ENCODE data around the gene ZNF283. TPM values are rescaled to one million over a fixed set of nuclear protein-coding genes. Genes with fewer than 3 reads are reported as not detected.

Gene ZNF283
- total and polyA plus RNA-seq, 9 of the 15 experiments (the other 6 are each of a cell fraction or from before 2014, with no cell fraction given): 6.0 to 19.5 (median 9.8) TPM

DNA sequence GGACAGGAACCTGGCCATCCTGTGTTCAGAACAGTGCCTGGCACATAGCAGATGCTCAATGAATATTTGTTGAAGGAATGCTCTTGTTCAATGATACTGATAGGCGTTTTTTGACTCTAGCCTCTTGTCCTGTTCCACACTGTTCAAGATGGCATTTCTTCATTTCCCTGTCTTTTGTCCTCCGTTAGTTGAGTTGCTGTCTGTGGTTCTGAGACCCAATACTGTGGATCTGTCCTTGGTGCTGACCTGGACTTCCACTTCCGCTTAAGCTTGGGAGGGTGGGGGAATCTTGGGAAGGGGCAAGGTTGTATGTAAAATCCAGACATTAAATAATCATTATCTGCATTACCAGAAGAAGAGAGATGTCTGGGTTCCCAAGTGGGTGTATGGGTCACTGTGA lies 38.1 kb upstream of the ZNF283 start (continued):
- TF ChIP-seq, protein P1, sequence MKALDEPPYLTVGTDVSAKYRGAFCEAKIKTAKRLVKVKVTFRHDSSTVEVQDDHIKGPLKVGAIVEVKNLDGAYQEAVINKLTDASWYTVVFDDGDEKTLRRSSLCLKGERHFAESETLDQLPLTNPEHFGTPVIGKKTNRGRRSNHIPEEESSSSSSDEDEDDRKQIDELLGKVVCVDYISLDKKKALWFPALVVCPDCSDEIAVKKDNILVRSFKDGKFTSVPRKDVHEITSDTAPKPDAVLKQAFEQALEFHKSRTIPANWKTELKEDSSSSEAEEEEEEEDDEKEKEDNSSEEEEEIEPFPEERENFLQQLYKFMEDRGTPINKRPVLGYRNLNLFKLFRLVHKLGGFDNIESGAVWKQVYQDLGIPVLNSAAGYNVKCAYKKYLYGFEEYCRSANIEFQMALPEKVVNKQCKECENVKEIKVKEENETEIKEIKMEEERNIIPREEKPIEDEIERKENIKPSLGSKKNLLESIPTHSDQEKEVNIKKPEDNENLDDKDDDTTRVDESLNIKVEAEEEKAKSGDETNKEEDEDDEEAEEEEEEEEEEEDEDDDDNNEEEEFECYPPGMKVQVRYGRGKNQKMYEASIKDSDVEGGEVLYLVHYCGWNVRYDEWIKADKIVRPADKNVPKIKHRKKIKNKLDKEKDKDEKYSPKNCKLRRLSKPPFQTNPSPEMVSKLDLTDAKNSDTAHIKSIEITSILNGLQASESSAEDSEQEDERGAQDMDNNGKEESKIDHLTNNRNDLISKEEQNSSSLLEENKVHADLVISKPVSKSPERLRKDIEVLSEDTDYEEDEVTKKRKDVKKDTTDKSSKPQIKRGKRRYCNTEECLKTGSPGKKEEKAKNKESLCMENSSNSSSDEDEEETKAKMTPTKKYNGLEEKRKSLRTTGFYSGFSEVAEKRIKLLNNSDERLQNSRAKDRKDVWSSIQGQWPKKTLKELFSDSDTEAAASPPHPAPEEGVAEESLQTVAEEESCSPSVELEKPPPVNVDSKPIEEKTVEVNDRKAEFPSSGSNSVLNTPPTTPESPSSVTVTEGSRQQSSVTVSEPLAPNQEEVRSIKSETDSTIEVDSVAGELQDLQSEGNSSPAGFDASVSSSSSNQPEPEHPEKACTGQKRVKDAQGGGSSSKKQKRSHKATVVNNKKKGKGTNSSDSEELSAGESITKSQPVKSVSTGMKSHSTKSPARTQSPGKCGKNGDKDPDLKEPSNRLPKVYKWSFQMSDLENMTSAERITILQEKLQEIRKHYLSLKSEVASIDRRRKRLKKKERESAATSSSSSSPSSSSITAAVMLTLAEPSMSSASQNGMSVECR (CRISPR knock-in tag; IDR thresholded peaks at IDR 0.05): peak; percentile 80; the same call in 1 of the 2 replicates
- TF ChIP-seq NCOA1 (IDR thresholded peaks at IDR 0.05; ENCODE audit: low read depth): peak; percentile 98
- TF ChIP-seq ASH1L (IDR thresholded peaks at IDR 0.05; ENCODE audit: borderline replicate concordance, low read depth, partially characterized antibody): no peak
- TF ChIP-seq JUNB (CRISPR knock-in tag; conservative IDR thresholded peaks at IDR 0.05): no peak
- TF ChIP-seq SP2 (IDR thresholded peaks at IDR 0.05; ENCODE audit: extremely low read depth, low read depth, low read length, poor library complexity, severe bottlenecking): no peak
- TF ChIP-seq SMAD2 (IDR thresholded peaks at IDR 0.05; ENCODE audit: low read depth, low read length): no peak
- TF ChIP-seq ZNF75A (CRISPR knock-in tag; IDR thresholded peaks at IDR 0.05): no peak
- TF ChIP-seq ZFP30 (CRISPR knock-in tag; IDR thresholded peaks at IDR 0.05; ENCODE audit: borderline replicate concordance): no peak
- TF ChIP-seq, protein P2, sequence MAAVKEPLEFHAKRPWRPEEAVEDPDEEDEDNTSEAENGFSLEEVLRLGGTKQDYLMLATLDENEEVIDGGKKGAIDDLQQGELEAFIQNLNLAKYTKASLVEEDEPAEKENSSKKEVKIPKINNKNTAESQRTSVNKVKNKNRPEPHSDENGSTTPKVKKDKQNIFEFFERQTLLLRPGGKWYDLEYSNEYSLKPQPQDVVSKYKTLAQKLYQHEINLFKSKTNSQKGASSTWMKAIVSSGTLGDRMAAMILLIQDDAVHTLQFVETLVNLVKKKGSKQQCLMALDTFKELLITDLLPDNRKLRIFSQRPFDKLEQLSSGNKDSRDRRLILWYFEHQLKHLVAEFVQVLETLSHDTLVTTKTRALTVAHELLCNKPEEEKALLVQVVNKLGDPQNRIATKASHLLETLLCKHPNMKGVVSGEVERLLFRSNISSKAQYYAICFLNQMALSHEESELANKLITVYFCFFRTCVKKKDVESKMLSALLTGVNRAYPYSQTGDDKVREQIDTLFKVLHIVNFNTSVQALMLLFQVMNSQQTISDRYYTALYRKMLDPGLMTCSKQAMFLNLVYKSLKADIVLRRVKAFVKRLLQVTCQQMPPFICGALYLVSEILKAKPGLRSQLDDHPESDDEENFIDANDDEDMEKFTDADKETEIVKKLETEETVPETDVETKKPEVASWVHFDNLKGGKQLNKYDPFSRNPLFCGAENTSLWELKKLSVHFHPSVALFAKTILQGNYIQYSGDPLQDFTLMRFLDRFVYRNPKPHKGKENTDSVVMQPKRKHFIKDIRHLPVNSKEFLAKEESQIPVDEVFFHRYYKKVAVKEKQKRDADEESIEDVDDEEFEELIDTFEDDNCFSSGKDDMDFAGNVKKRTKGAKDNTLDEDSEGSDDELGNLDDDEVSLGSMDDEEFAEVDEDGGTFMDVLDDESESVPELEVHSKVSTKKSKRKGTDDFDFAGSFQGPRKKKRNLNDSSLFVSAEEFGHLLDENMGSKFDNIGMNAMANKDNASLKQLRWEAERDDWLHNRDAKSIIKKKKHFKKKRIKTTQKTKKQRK (IDR thresholded peaks at IDR 0.05; ENCODE audit: borderline replicate concordance, low read depth, low read length): no peak
- TF ChIP-seq, protein P3, sequence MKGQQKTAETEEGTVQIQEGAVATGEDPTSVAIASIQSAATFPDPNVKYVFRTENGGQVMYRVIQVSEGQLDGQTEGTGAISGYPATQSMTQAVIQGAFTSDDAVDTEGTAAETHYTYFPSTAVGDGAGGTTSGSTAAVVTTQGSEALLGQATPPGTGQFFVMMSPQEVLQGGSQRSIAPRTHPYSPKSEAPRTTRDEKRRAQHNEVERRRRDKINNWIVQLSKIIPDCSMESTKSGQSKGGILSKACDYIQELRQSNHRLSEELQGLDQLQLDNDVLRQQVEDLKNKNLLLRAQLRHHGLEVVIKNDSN (CRISPR knock-in tag; IDR thresholded peaks at IDR 0.05): no peak
- no peak for TF ChIP-seq ZNF785 (CRISPR knock-in tag; IDR thresholded peaks at IDR 0.05)
- no peak for TF ChIP-seq PHF8 (IDR thresholded peaks at IDR 0.05; ENCODE audit: borderline replicate concordance, low read length)
- TF ChIP-seq C11orf30 (IDR thresholded peaks at IDR 0.05; ENCODE audit: low read depth): no peak
- TF ChIP-seq SRSF3 (IDR thresholded peaks at IDR 0.05; ENCODE audit: insufficient read depth, low read length): no peak
- no peak for TF ChIP-seq SETDB1 (IDR thresholded peaks at IDR 0.05; ENCODE audit: low read length)
- no peak for TF ChIP-seq HNRNPL (IDR thresholded peaks at IDR 0.05; ENCODE audit: low read depth, low read length)
- no peak for TF ChIP-seq ZNF561 (CRISPR knock-in tag; conservative IDR thresholded peaks at IDR 0.05)
- TF ChIP-seq MIER1 (IDR thresholded peaks at IDR 0.05; ENCODE audit: low read depth): peak; percentile 99
- no peak for TF ChIP-seq SMAD1 (IDR thresholded peaks at IDR 0.05; ENCODE audit: low read depth, low read length, partially characterized antibody)
- TF ChIP-seq ZEB2 (IDR thresholded peaks at IDR 0.05): no peak
- no peak for TF ChIP-seq RBM15 (IDR thresholded peaks at IDR 0.05; ENCODE audit: insufficient read depth, low read length)
- TF ChIP-seq PCBP2 (IDR thresholded peaks at IDR 0.05; ENCODE audit: low read depth, low read length, poor library complexity, severe bottlenecking): no peak

All from K562 (cell line).